Measurements from ENCODE around the gene CYCS.

Gene CYCS

GRCh38 chr7:25098096-25099046 is 26.7 kb downstream of the CYCS start:
- no peak for TF ChIP-seq NFIC (IDR thresholded peaks at IDR 0.05)
- no peak for TF ChIP-seq TCF12 (IDR thresholded peaks at IDR 0.05; ENCODE audit: low read depth)
- no peak for TF ChIP-seq YY1 (IDR thresholded peaks at IDR 0.05; ENCODE audit: low read depth)
- TF ChIP-seq RAD21 (IDR thresholded peaks at IDR 0.05; ENCODE audit: low read depth) = peak; percentile 86
- peak; percentile 26; the same call in 1 of the 2 replicates for TF ChIP-seq MAX (IDR thresholded peaks at IDR 0.05)

DNA sequence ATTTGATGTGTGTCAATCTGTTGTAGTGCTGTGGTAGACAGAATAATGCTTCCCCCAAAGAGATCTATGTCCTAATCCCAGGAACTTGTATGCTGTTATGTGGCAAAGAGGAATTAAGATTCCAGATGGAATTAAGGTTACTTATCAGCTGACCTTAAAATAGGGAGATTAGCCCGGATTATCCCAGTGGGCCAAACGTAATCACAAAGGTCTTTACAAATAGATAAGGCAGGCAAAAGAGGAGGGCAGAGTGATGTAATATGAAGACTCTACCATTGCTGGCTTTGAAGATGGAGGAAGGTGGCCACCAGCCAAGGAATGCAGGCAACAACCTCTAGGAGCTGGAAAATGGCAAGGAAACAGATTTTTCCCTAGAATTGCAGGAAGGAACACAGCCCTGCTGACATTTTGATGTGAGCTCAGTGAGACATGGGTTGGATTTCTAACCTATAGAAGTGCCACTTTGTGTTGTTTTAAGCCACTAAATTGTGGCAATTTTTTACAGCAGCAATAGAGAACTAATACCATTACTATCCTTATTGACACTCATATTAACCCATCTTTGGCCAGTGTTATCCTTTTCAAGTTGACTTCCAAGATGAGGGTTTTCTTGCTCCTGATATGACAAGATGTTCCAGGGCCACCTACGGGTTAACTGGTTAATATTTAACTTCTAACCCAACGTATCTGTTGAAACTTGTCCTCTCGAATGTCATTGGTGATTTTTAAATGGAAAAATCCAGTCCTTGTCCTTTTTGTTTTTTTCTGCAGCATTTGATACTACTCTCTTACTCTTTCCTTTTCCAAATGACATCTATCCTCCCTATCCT is 29.3 kb downstream of the CYCS start:
- no peak for TF ChIP-seq ZBTB7A (IDR thresholded peaks at IDR 0.05; ENCODE audit: low read depth)
- TF ChIP-seq NFIC (IDR thresholded peaks at IDR 0.05) = no peak
- TF ChIP-seq EGR1 (IDR thresholded peaks at IDR 0.05) = no peak

- TF ChIP-seq EP300 (IDR thresholded peaks at IDR 0.05; ENCODE audit: borderline replicate concordance) = no peak
- 0 out of 2 replicates have a peak, but pooled peaks have one; percentile 16 for TF ChIP-seq USF1 (IDR thresholded peaks at IDR 0.05)
- 0 out of 2 replicates have a peak, but pooled peaks have one; percentile 28 for TF ChIP-seq YY1 (IDR thresholded peaks at IDR 0.05; ENCODE audit: low read depth)
- TF ChIP-seq RAD21 (IDR thresholded peaks at IDR 0.05; ENCODE audit: low read depth) = peak; percentile 69
- no peak for TF ChIP-seq EGR1 (IDR thresholded peaks at IDR 0.05)
Measured at GRCh38 chr7:25093268-25093826, 31.7 kb downstream of the CYCS start.

GRCh38 chr7:25091779-25092178 is 33.3 kb downstream of the CYCS start:
- TF ChIP-seq YY1 (IDR thresholded peaks at IDR 0.05; ENCODE audit: low read depth) (no peak), CEBPB (IDR thresholded peaks at IDR 0.05) (no peak)

GRCh38 chr7:25091176-25091575 is 33.9 kb downstream of the CYCS start:
- no peak for TF ChIP-seq TEAD4 (IDR thresholded peaks at IDR 0.05)

DNA sequence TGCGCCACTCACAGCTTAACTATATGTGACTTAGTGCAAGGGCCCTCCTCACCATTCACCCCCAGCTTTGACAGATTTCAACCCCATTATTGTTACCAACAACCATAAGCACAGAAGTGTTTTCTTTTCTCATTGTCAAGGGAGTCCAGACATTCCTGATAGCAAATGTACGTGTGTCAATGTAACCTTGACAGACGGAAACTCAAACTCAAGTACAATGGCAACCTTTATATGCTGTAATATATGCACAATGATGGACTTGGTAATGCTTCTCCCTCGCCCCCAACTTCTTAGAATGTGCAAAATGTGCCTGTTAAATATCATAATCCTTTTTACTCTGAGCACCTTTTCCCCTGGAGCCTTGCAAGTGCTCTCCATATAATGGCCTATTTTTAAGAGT is 34.7 kb downstream of the CYCS start:
- no peak for TF ChIP-seq TCF12 (IDR thresholded peaks at IDR 0.05; ENCODE audit: low read depth)
- no peak for TF ChIP-seq FOXM1 (IDR thresholded peaks at IDR 0.05; ENCODE audit: borderline replicate concordance, low read depth)

DNA sequence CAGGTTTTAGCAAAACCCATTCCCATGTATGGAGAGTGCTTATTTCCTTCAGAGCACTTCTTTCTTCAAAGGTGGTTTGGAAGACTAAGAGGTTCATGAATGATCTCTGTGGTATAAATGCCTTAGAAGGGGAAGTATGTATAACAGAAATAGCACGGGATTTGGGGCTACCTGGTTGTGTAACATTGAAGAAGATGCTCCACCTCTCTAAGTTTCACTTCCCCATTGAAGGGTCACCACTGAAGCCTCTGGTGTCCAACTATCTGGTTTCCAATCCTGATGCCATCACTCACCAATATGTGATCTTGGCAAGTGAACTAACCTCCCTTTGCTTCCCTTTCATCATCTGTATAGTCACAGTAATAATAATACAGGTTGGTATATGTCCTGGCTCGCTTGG is 37.2 kb downstream of the CYCS start:
- TF ChIP-seq TCF12 (IDR thresholded peaks at IDR 0.05; ENCODE audit: low read depth) = no peak
- TF ChIP-seq TEAD4 (IDR thresholded peaks at IDR 0.05) = no peak
- no peak for TF ChIP-seq MAX (IDR thresholded peaks at IDR 0.05)
- TF ChIP-seq NFIC (IDR thresholded peaks at IDR 0.05) = no peak
- no peak for TF ChIP-seq EP300 (IDR thresholded peaks at IDR 0.05; ENCODE audit: borderline replicate concordance)
- no peak for TF ChIP-seq CEBPB (IDR thresholded peaks at IDR 0.05)
- TF ChIP-seq YY1 (IDR thresholded peaks at IDR 0.05; ENCODE audit: low read depth) = no peak
- no peak for TF ChIP-seq USF1 (IDR thresholded peaks at IDR 0.05)
- TF ChIP-seq FOXM1 (IDR thresholded peaks at IDR 0.05; ENCODE audit: borderline replicate concordance, low read depth) = no peak
- no peak for TF ChIP-seq ZBTB7A (IDR thresholded peaks at IDR 0.05; ENCODE audit: low read depth)

DNA sequence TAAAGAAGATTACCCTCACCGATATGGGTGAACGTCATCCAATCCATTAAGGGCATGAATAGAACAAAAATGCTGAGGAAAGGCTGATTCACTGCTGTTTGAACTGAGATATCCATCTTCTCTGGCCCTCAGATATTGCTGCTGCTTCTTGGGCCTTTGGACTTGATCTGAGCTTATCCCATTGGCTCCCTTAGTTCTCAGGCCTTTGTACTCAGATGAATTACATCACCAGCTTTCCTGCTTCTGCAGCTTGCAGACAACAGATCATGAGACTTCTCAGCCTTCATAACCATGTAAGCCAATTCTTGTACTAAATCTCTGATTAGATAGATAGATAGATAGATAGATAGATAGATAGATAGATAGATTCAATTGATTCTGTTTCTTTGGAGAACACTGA is 40.2 kb downstream of the CYCS start:
- TF ChIP-seq CEBPB (IDR thresholded peaks at IDR 0.05) (no peak), CREB1 (IDR thresholded peaks at IDR 0.05; ENCODE audit: low read depth) (no peak), EP300 (IDR thresholded peaks at IDR 0.05; ENCODE audit: borderline replicate concordance) (no peak), EGR1 (IDR thresholded peaks at IDR 0.05) (no peak), YY1 (IDR thresholded peaks at IDR 0.05; ENCODE audit: low read depth) (no peak), FOXM1 (IDR thresholded peaks at IDR 0.05; ENCODE audit: borderline replicate concordance, low read depth) (no peak), TAF1 (IDR thresholded peaks at IDR 0.05; ENCODE audit: low read depth) (no peak)

DNA sequence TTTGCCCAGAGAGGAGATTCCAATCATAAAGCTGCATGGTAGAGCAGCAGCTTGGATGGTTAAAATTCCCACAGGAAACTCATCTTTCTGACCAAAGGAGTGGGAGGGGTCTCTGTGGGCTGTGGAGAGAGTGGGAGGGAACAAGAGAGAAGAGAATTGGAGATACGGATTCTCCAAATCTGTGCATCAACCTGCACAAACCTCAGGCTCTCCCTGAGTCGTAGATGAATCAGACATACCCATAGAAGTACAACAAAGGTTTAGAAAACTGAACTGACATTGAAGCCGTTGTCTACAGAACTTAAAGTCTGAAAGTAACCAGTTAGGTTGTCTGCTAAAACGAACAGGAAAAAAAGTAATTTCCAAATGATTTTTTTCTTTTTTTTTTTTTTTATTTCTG is 41.9 kb downstream of the CYCS start:
- TF ChIP-seq EGR1 (IDR thresholded peaks at IDR 0.05) = no peak
- no peak for TF ChIP-seq RAD21 (IDR thresholded peaks at IDR 0.05; ENCODE audit: low read depth)
- TF ChIP-seq CREB1 (IDR thresholded peaks at IDR 0.05; ENCODE audit: low read depth) = no peak
- TF ChIP-seq, protein P1, sequence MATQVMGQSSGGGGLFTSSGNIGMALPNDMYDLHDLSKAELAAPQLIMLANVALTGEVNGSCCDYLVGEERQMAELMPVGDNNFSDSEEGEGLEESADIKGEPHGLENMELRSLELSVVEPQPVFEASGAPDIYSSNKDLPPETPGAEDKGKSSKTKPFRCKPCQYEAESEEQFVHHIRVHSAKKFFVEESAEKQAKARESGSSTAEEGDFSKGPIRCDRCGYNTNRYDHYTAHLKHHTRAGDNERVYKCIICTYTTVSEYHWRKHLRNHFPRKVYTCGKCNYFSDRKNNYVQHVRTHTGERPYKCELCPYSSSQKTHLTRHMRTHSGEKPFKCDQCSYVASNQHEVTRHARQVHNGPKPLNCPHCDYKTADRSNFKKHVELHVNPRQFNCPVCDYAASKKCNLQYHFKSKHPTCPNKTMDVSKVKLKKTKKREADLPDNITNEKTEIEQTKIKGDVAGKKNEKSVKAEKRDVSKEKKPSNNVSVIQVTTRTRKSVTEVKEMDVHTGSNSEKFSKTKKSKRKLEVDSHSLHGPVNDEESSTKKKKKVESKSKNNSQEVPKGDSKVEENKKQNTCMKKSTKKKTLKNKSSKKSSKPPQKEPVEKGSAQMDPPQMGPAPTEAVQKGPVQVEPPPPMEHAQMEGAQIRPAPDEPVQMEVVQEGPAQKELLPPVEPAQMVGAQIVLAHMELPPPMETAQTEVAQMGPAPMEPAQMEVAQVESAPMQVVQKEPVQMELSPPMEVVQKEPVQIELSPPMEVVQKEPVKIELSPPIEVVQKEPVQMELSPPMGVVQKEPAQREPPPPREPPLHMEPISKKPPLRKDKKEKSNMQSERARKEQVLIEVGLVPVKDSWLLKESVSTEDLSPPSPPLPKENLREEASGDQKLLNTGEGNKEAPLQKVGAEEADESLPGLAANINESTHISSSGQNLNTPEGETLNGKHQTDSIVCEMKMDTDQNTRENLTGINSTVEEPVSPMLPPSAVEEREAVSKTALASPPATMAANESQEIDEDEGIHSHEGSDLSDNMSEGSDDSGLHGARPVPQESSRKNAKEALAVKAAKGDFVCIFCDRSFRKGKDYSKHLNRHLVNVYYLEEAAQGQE (IDR thresholded peaks at IDR 0.05; ENCODE audit: low read depth) = no peak
- no peak for TF ChIP-seq EP300 (IDR thresholded peaks at IDR 0.05; ENCODE audit: borderline replicate concordance)
- TF ChIP-seq TEAD4 (IDR thresholded peaks at IDR 0.05) = no peak
- TF ChIP-seq TCF12 (IDR thresholded peaks at IDR 0.05; ENCODE audit: low read depth) = no peak
- TF ChIP-seq USF1 (IDR thresholded peaks at IDR 0.05) = no peak
- no peak for TF ChIP-seq TAF1 (IDR thresholded peaks at IDR 0.05; ENCODE audit: low read depth)
- no peak for TF ChIP-seq ZBTB7A (IDR thresholded peaks at IDR 0.05; ENCODE audit: low read depth)
- TF ChIP-seq NFIC (IDR thresholded peaks at IDR 0.05) = no peak
- TF ChIP-seq CEBPB (IDR thresholded peaks at IDR 0.05) = no peak
- TF ChIP-seq YY1 (IDR thresholded peaks at IDR 0.05; ENCODE audit: low read depth) = no peak
- TF ChIP-seq FOXM1 (IDR thresholded peaks at IDR 0.05; ENCODE audit: borderline replicate concordance, low read depth) = no peak
- TF ChIP-seq MAX (IDR thresholded peaks at IDR 0.05) = no peak

Data from Ishikawa (cell line).